GM19099 (cell line): Measurements from ENCODE around the gene GPM6B.

ENCODE experiments used
- POLR2A ChIP-seq: IDR thresholded peaks from 3 replicates; pipeline ENCODE4 v1.6.1; 2011; ENCODE audit warnings: low read depth; ENCODE audit not compliant: insufficient read length; ENCODE audit errors: extremely low read depth

Gene GPM6B

DNA sequence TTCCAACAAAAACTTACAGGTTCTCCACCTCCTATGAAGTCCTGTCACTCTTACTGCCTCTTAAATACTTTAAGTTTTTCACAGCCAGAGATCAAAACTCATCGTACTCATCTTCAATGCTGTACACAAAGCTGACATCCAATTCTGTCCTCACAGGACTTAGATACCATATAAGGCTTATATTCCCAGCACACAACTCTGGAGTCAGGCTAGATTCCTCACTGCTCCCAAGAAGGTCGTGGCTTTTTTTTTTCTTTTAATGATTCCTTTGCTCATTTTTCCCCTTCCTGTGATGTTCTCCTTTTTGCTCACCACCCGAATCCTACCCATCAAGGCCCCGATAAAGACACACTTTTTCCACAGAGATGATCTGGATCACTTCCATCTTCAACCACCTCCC lies 83.4 kb downstream of the GPM6B start:
- TF ChIP-seq POLR2A, result no peak

DNA sequence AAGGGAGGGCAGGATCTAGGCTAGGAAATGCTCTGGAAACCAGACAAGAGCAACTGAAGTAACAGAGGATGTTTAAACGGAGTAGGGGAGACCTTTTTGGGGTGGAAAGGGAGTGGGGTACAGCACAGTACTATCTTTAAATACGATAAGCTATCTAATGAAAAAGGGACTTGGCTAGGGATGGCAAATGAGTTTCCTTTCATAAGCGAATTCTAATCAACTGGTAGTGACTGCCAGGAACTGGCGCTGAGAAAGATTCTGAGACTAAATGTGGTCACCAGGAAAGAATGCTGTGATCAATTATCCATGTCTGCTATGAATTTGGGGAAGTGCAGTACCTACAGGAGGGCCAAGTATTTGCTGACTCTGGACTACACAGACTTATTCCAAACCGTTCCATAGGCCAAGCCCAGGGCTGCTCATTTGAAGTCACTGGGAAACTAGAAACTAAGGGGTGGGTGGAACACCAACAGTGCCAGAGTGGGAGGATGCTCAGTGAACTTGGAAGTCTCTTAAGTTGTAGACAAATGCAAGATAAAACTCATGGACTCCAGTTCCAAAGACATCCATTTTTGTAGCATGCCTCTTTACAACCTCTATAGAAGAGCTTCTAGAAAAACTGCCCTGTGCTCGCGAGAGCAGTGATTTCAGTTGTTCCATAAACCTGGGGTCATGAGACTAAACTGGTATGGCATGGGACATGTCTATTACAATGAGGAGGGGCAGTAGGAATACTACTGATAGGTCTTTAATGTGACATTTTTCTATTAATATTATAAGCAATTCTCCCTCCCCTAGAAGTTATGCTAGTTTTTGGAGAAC lies 84.4 kb downstream of the GPM6B start:
- no peak for TF ChIP-seq POLR2A

DNA sequence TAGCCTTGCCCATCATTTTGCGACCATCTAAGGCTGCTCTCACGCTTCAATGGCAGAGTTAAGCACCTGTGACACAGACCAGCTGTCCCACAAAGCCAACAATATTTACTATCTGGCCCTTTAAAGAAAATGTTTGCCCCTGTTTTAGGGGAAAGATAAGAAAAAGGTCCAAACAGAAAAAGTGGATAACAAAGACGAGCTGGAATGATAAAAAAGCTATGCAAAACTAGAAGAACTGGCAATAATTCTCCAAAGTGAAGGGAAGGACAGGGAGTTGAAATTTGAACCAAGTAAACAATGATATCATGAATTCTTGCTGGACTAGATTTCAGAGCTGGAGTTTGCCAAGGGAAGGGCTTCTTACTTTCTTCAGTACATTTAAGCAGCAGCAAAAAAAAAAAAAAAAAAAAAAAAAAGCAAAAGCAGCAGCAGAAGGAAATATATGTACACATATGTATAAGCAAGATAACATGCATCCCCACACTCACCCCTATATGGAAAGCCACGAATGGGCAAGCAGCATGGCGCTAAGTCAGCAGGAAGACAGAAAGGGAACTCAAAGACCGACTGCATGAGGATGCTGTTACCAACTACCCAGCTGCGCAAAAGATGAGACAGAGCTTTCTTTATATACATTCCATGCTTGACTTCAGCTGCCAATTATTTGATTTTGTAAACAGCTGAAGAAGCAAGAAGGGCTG lies 94.9 kb downstream of the GPM6B start:
- no peak for TF ChIP-seq POLR2A

DNA sequence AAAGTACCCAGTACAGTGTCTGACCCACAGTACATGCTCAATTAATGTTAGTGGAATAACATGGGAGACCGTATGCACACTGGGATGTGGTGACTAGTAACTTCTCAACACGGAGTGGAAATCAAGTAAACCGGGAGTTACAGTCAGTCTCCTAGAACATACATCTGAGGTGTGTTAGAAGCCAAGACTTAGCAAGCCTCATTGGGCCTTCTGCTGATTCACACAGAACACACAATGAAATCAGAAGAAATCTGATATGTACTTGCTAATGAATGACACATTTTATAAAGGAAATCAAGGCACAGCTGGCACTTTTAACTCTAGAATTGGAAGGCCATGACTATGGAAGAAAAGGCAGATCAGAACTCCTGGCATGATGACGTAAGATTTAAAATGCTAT lies 95.5 kb downstream of the GPM6B start:
- TF ChIP-seq POLR2A, result no peak
